ENCODE results near the gene AP1S3.
"Not testable (repeated sequence)": the region's sequence is repeated elsewhere in the genome, so short reads cannot be mapped to it uniquely, and the experiment has no call there.

The AP1S3 gene

GRCh38 chr2:223852281-223852795 is 15.0 kb upstream of the AP1S3 start:
- no peak for DNase-seq

DNA sequence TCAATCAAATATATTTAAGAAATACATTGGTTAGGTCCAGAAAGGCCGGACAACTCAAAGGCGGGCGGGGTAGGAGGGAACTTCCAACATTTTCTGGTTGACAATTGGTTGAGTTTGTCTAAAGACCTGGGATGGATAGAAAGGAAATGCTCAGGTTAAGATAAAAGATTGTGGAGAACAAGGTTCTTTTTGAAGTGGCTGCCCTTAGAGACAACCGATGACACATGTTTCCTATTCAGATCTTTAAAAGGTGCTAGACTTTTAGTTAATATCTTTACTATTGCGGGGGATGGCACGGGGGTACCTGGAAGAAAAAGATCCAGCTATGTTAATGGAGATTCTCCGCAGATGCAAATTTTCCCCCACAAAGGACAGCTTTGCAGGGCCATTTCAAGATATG is 10.0 kb upstream of the AP1S3 start:
- DNase-seq: no peak

DNA sequence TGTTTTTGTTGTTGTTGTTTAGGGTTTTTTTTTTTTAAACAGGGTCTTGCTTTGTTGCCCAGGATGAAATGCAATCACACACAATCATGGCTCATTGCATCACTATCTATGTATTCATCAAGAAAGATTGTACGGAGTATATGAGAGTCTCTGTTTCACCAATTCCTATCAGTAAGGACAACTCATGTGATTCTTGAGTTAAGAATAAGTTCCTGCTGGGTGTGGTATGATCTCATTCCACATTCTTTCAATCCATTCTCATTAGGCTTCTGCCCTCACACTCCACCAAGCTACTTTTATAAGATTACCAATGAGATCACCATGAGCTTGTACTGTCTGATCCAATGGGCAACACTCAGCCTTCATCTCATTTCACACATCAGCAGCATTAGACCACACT is 9.1 kb upstream of the AP1S3 start:
- no peak for DNase-seq

- DNase-seq: no peak
Observed at GRCh38 chr2:223841436-223842190, 4.2 kb upstream of the AP1S3 start.

GRCh38 chr2:223835701-223836532 is 1.5 kb downstream of the AP1S3 start:
- DNase-seq: peak; percentile 22 to 80

DNA sequence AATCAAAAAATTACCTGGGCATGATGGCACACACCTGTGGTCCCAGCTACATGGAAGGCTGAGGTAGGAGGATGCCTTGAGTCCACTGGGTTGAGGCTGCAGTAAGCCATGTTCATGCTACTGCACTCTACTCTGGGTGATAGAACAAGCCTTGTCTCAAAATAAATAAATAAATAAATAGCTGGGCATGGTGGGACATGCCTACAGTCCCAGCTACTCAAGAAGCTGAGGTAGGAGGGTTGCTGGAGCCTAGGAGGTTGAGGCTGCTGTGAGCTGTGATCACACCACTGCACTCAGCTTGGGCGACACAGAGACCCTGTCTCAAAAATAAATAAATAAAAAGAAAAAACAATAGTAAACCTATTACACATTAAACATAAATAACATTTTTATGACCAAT is 3.0 kb downstream of the AP1S3 start:
- DNase-seq: no peak

DNA sequence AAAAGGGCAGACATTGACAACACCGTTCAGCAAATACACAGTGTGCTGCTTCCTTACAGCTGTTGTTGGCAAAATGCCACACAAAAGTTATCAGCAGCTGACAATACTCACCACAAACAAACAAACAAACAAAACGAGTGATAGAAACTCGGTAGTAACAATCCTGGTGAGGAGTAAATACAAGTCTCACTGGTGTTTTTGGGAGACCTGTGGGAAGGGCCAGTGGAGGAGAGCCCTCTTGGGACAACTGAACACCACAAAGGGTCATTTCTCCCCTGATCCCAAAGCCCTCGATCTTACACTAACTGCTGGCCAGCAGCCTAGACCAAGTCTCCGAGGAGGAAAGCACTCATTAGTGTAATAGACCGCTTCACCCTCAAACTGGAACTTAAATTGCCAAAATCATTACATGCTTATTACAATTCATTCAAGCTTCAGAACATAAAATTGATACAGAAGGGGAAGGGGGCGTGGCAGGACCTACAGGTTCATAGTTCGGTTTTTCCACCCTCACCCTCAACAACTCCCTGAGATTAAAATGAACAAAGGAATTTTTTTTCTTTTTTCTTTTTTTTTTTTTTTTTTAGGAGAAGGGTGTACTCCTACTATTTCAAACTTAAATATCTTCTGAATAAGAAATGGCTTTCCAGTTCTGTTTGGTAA is 5.0 kb downstream of the AP1S3 start:
- no peak for DNase-seq

GRCh38 chr2:223829128-223829527 is 8.3 kb downstream of the AP1S3 start:
- DNase-seq: no peak

DNA sequence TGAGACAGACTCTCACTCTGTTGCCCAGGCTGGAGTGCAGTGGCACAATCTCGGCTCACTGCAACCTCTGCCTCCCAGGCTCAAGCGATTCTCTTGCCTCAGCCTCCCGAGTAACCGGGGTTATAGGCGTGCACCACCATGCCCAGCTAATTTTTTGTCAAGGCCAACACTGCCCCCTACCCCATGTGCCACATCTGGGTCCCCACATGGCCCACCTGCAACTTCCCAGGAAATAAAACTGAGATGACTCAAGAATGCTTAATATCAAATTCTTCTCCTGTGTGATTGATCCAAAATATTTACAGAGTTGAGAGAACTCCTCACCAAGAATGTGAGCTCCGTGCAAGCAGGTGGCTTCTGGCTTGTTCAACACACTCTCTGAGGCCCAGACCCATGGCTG is 9.1 kb downstream of the AP1S3 start:
- no peak for DNase-seq

- DNase-seq: no peak
Observed at GRCh38 chr2:223826995-223827394, 10.4 kb downstream of the AP1S3 start.

DNA sequence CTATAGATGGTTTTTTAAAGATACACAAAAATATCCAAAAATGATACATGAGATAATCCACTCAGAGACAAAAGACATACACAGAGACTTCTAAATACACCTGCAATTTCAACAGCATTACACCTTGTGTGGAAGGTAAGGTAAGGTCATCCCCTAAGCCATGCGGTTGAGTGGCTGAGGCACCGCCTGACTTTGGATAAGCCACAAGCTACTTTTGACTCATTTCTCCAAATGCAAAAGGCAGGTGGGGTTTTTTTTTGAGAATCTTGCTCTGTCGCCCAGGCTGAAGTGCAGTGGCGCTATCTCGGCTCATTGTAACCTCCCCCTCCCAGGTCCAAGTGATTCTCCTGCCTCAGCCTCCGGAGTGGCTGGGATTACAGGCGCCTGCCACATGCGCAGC is 13.1 kb downstream of the AP1S3 start:
- DNase-seq: no peak

DNA sequence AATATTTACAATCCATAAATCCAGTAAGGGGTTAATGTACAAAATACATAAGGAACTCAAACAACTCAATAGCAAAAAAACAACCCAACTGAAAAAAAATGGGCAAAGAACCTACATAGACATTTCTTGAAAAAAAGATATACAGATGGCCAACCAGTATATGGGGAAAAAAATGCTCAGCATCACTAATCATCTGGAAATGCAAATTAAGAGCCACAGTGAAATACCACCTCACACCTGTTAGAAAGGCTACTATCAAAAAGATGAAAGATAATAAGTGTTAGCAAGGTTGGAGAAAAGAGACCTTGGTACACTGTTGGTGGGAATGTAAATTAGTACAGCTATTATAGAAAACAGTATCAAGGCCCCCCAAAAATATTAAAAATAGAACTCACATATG is 14.6 kb downstream of the AP1S3 start:
- no peak for DNase-seq

- DNase-seq: no peak
Observed at GRCh38 chr2:223820549-223820948, 16.8 kb downstream of the AP1S3 start.

GRCh38 chr2:223819891-223820290 is 17.5 kb downstream of the AP1S3 start:
- DNase-seq: no peak

DNA sequence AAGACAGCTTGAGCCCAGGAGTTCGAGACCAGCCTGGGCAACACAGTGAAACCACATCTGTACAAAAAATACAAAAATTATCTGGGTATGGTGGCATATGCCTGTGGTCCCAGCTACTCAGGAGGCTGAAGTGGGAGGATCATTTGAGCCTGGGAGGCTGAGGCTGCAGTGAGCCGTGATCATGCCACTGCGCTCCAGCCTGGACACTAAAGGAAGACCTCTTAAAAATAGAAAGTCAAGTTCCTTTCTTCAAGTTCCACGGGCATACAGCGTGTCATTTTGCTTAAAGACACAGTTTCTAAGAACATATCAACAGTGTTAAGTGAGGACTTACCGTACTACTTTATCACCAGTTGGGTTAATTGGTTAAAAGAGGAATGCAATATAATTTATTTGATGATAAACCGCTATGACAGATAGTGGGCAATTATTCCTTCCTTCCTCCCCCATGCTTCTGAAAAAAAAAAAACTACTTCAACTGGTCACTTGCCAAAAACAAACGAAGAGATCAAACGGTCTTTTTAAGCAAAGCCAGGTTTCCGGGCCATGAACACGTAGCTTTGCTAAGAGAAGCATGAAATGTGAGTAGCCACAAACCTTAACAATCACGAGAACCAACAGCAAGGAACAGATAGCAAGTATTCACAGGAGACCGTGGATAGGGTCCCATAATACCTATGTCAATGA is 21.4 kb downstream of the AP1S3 start:
- no peak for DNase-seq

- no peak for DNase-seq
Observed at GRCh38 chr2:223815186-223815883, 22.0 kb downstream of the AP1S3 start.

- not testable (repeated sequence) for DNase-seq
Observed at GRCh38 chr2:223814764-223815163, 22.6 kb downstream of the AP1S3 start.

GRCh38 chr2:223813329-223813728 is 24.1 kb downstream of the AP1S3 start:
- no peak for DNase-seq

DNA sequence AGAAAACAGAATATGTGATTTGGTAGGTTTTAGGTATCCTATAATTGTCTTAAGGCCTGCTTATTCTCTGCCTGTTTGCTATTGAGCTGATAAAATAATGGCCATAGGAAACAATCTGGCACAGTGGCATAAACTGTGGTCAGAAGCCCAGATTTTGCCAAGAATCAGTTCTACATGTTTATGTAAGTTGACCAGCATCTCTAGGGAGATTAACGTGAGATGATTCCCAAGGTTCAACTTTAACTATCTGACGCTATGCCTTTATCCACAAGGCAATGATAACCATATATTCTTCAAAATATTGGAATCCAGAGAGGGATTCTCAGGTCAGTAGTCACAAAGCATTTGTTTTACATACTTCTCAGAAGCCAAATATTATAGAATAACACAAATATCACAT is 25.6 kb downstream of the AP1S3 start:
- no peak for DNase-seq

DNA sequence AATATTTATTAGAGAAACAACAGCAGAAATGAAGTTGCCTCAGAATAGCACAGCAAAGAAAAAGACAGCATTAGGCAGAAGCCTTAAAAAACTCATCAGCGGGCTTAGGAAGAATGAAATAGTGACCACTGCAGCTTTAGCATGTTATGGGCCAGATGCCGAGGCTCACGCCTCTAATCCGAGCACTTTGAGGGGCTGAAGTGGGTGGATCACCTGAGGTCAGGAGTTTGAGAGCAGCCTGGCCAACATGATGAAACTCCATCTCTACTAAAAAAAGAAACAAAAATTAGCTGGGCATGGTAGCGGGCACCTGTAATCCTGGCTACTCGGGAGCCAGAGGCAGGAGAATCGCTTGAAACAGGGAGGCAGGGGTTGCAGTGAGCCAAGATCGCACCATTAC is 32.4 kb downstream of the AP1S3 start:
- DNase-seq: no peak

DNA sequence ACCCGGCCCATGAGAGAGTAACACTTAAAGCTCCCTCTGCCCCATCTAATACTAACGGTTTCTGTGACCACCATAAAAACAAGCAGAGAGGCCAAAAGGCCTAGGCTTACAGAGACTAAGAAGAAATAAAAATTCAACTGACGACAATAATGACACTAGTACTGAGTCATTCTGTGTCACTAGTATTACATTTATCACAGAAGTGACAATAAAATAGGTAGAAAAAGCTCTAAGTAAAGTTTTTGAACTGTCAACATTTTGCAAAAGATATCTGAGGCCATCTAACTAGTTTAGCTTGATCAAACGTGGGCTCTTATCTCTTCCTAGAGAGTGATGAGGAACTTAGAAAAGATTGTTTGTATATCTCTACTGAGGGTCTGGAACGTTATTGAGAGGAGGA is 35.6 kb downstream of the AP1S3 start:
- DNase-seq: no peak

- no peak for DNase-seq
Observed at GRCh38 chr2:223800908-223801307, 36.5 kb downstream of the AP1S3 start.

Measured in CD4-positive, alpha-beta T cell treated with Interleukin-4 for 1 hour (primary cell).